Esophagus mucosa (tissue), 1 donor: ENCODE data around the gene COA1. TPM values are rescaled to one million over a fixed set of nuclear protein-coding genes. Genes with fewer than 3 reads are reported as not detected.
"Not testable (repeated sequence)": the region's sequence is repeated elsewhere in the genome, so short reads cannot be mapped to it uniquely, and the experiment has no call there.

ENCODE experiments used
- ATAC-seq: fragments of 200-7000 bp; cut with Tn5 transposase; one replicate; pipeline ENCODE4 v1.9.1; 2020
- total RNA-seq: library from RNA; stranded (reverse); gene quantifications from one replicate; pipeline ENCODE4 v1.2.4, GENCODE V29; 2023
- donor health status: DM: yes; HTN: yes; CAD: no.

Gene COA1
- total RNA-seq, 1 donor from 2014 or later, result 40.8 TPM

GRCh38 chr7:43626695-43627094 is 102.6 kb downstream of the COA1 start:
- no peak for ATAC-seq

GRCh38 chr7:43625980-43626379 is 103.3 kb downstream of the COA1 start:
- ATAC-seq, result no peak

GRCh38 chr7:43625453-43625852 is 103.9 kb downstream of the COA1 start:
- ATAC-seq, result peak; percentile 48

- ATAC-seq, result no peak
These were observed 105.2 kb downstream of the COA1 start for GRCh38 chr7:43624156-43624555.

GRCh38 chr7:43621729-43622448 is 107.4 kb downstream of the COA1 start:
- ATAC-seq, result no peak

GRCh38 chr7:43619213-43620012 is 109.9 kb downstream of the COA1 start:
- no peak for ATAC-seq

GRCh38 chr7:43618073-43618472 is 111.2 kb downstream of the COA1 start:
- no peak for ATAC-seq

- no peak for ATAC-seq
These were observed 112.3 kb downstream of the COA1 start for GRCh38 chr7:43616977-43617376.

- ATAC-seq, result no peak
These were observed 113.7 kb downstream of the COA1 start for GRCh38 chr7:43615558-43616145.

GRCh38 chr7:43612599-43613589 is 116.4 kb downstream of the COA1 start:
- ATAC-seq, result no peak

GRCh38 chr7:43612128-43612527 is 117.2 kb downstream of the COA1 start:
- ATAC-seq, result no peak

GRCh38 chr7:43609097-43609496 is 120.2 kb downstream of the COA1 start:
- ATAC-seq, result no peak

- ATAC-seq, result no peak
These were observed 125.1 kb downstream of the COA1 start for GRCh38 chr7:43604251-43604650.

- no peak for ATAC-seq
These were observed 127.1 kb downstream of the COA1 start for GRCh38 chr7:43602256-43602655.

GRCh38 chr7:43600056-43600455 is 129.3 kb downstream of the COA1 start:
- ATAC-seq, result no peak

GRCh38 chr7:43596426-43596825 is 132.9 kb downstream of the COA1 start:
- not testable (repeated sequence) for ATAC-seq

- no peak for ATAC-seq
These were observed 135.3 kb downstream of the COA1 start for GRCh38 chr7:43594020-43594419.

GRCh38 chr7:43593010-43593409 is 136.3 kb downstream of the COA1 start:
- no peak for ATAC-seq

GRCh38 chr7:43592326-43592725 is 137.0 kb downstream of the COA1 start:
- no peak for ATAC-seq

- peak; percentile 75 for ATAC-seq
These were observed 137.7 kb downstream of the COA1 start for GRCh38 chr7:43591558-43592180.

- no peak for ATAC-seq
These were observed 138.3 kb downstream of the COA1 start for GRCh38 chr7:43590862-43591557.
